Measurements from ENCODE around the gene COX7A2L.

Gene COX7A2L

GRCh38 chr2:42334220-42334619, 26.8 kb downstream of the COX7A2L start:
- FAIRE-seq (no peak), DNase-seq (ENCODE audit: insufficient read length, low spot score) (no peak)
- TF ChIP-seq PAX5 (IDR thresholded peaks at IDR 0.05; ENCODE audit: insufficient read depth, low read length, severe bottlenecking): no peak
- no peak for TF ChIP-seq POLR2A (IDR thresholded peaks at IDR 0.05; ENCODE audit: low read depth, low read length)
- TF ChIP-seq SPI1 (IDR thresholded peaks at IDR 0.05; ENCODE audit: low read depth, low read length): no peak
- no peak for TF ChIP-seq POU2F2 (IDR thresholded peaks at IDR 0.05; ENCODE audit: low read depth, low read length)
- no peak for TF ChIP-seq POLR2AphosphoS5 (IDR thresholded peaks at IDR 0.05; ENCODE audit: low read depth, low read length)
- TF ChIP-seq TAF1 (IDR thresholded peaks at IDR 0.05; ENCODE audit: low read depth, low read length): no peak

GRCh38 chr2:42333579-42333978, 27.4 kb downstream of the COX7A2L start:
- DNase-seq (ENCODE audit: insufficient read length, low spot score) (no peak), FAIRE-seq (no peak)
- no peak for TF ChIP-seq PAX5 (IDR thresholded peaks at IDR 0.05; ENCODE audit: insufficient read depth, low read length, severe bottlenecking)
- no peak for TF ChIP-seq TAF1 (IDR thresholded peaks at IDR 0.05; ENCODE audit: low read depth, low read length)
- TF ChIP-seq POLR2AphosphoS5 (IDR thresholded peaks at IDR 0.05; ENCODE audit: low read depth, low read length): no peak
- TF ChIP-seq POU2F2 (IDR thresholded peaks at IDR 0.05; ENCODE audit: low read depth, low read length): no peak
- TF ChIP-seq POLR2A (IDR thresholded peaks at IDR 0.05; ENCODE audit: low read depth, low read length): no peak
- no peak for TF ChIP-seq SPI1 (IDR thresholded peaks at IDR 0.05; ENCODE audit: low read depth, low read length)

- no peak for TF ChIP-seq SPI1 (IDR thresholded peaks at IDR 0.05; ENCODE audit: low read depth, low read length)
- TF ChIP-seq POU2F2 (IDR thresholded peaks at IDR 0.05; ENCODE audit: low read depth, low read length): no peak
- TF ChIP-seq TAF1 (IDR thresholded peaks at IDR 0.05; ENCODE audit: low read depth, low read length): no peak
- no peak for TF ChIP-seq PAX5 (IDR thresholded peaks at IDR 0.05; ENCODE audit: insufficient read depth, low read length, severe bottlenecking)
- TF ChIP-seq POLR2A (IDR thresholded peaks at IDR 0.05; ENCODE audit: low read depth, low read length): no peak
- TF ChIP-seq POLR2AphosphoS5 (IDR thresholded peaks at IDR 0.05; ENCODE audit: low read depth, low read length): no peak
- DNase-seq (ENCODE audit: insufficient read length, low spot score) (no peak), FAIRE-seq (no peak)
Measured at GRCh38 chr2:42332575-42332974, 28.4 kb downstream of the COX7A2L start.

GRCh38 chr2:42331569-42332284, 29.3 kb downstream of the COX7A2L start:
- FAIRE-seq (no peak), DNase-seq (ENCODE audit: insufficient read length, low spot score) (no peak)
- no peak for TF ChIP-seq POLR2A (IDR thresholded peaks at IDR 0.05; ENCODE audit: low read depth, low read length)
- no peak for TF ChIP-seq PAX5 (IDR thresholded peaks at IDR 0.05; ENCODE audit: insufficient read depth, low read length, severe bottlenecking)
- no peak for TF ChIP-seq SPI1 (IDR thresholded peaks at IDR 0.05; ENCODE audit: low read depth, low read length)
- no peak for TF ChIP-seq TAF1 (IDR thresholded peaks at IDR 0.05; ENCODE audit: low read depth, low read length)
- no peak for TF ChIP-seq POU2F2 (IDR thresholded peaks at IDR 0.05; ENCODE audit: low read depth, low read length)
- TF ChIP-seq POLR2AphosphoS5 (IDR thresholded peaks at IDR 0.05; ENCODE audit: low read depth, low read length): no peak

- FAIRE-seq (no peak), DNase-seq (ENCODE audit: insufficient read length, low spot score) (no peak)
- no peak for TF ChIP-seq PAX5 (IDR thresholded peaks at IDR 0.05; ENCODE audit: insufficient read depth, low read length, severe bottlenecking)
- no peak for TF ChIP-seq POU2F2 (IDR thresholded peaks at IDR 0.05; ENCODE audit: low read depth, low read length)
Measured at GRCh38 chr2:42329736-42330135, 31.3 kb downstream of the COX7A2L start.

GRCh38 chr2:42328923-42329322, 32.1 kb downstream of the COX7A2L start:
- DNase-seq (ENCODE audit: insufficient read length, low spot score) (no peak), FAIRE-seq (no peak)
- TF ChIP-seq POLR2AphosphoS5 (IDR thresholded peaks at IDR 0.05; ENCODE audit: low read depth, low read length) (no peak), POU2F2 (IDR thresholded peaks at IDR 0.05; ENCODE audit: low read depth, low read length) (no peak), PAX5 (IDR thresholded peaks at IDR 0.05; ENCODE audit: insufficient read depth, low read length, severe bottlenecking) (no peak), POLR2A (IDR thresholded peaks at IDR 0.05; ENCODE audit: low read depth, low read length) (no peak), SPI1 (IDR thresholded peaks at IDR 0.05; ENCODE audit: low read depth, low read length) (no peak), TAF1 (IDR thresholded peaks at IDR 0.05; ENCODE audit: low read depth, low read length) (no peak)

GRCh38 chr2:42328148-42328833, 32.7 kb downstream of the COX7A2L start:
- TF ChIP-seq TAF1 (IDR thresholded peaks at IDR 0.05; ENCODE audit: low read depth, low read length): no peak
- TF ChIP-seq SPI1 (IDR thresholded peaks at IDR 0.05; ENCODE audit: low read depth, low read length): no peak
- FAIRE-seq (no peak), DNase-seq (ENCODE audit: insufficient read length, low spot score) (no peak)

GRCh38 chr2:42327125-42327524, 33.9 kb downstream of the COX7A2L start:
- no peak for FAIRE-seq
- no peak for DNase-seq (ENCODE audit: insufficient read length, low spot score)
- TF ChIP-seq SPI1 (IDR thresholded peaks at IDR 0.05; ENCODE audit: low read depth, low read length) (no peak), POU2F2 (IDR thresholded peaks at IDR 0.05; ENCODE audit: low read depth, low read length) (no peak), POLR2AphosphoS5 (IDR thresholded peaks at IDR 0.05; ENCODE audit: low read depth, low read length) (no peak), TAF1 (IDR thresholded peaks at IDR 0.05; ENCODE audit: low read depth, low read length) (no peak), PAX5 (IDR thresholded peaks at IDR 0.05; ENCODE audit: insufficient read depth, low read length, severe bottlenecking) (no peak), POLR2A (IDR thresholded peaks at IDR 0.05; ENCODE audit: low read depth, low read length) (no peak)

- FAIRE-seq: no peak
- no peak for TF ChIP-seq PAX5 (IDR thresholded peaks at IDR 0.05; ENCODE audit: insufficient read depth, low read length, severe bottlenecking)
- no peak for DNase-seq (ENCODE audit: insufficient read length, low spot score)
Measured at GRCh38 chr2:42325609-42326008, 35.4 kb downstream of the COX7A2L start.

- no peak for TF ChIP-seq PAX5 (IDR thresholded peaks at IDR 0.05; ENCODE audit: insufficient read depth, low read length, severe bottlenecking)
- DNase-seq (ENCODE audit: insufficient read length, low spot score) (no peak), FAIRE-seq (no peak)
Measured at GRCh38 chr2:42324949-42325348, 36.1 kb downstream of the COX7A2L start.

All from GM12891 (cell line).